DMS 273 (cell line): Measurements from ENCODE around the gene OR4F15.

Experiments
- DNase-seq: peaks from one replicate; lab custom pipeline; 2025; ENCODE audit not compliant: unreplicated experiment; lab: John Stamatoyannopoulos, UW

Gene OR4F15

GRCh38 chr15:101803676-101804075, 8.3 kb upstream of the OR4F15 start:
- DNase-seq: no peak

GRCh38 chr15:101804375-101804774, 7.6 kb upstream of the OR4F15 start:
- DNase-seq: no peak

- DNase-seq: no peak
Measured at GRCh38 chr15:101804941-101805340, 7.1 kb upstream of the OR4F15 start.

- DNase-seq: no peak
Measured at GRCh38 chr15:101805605-101806345, 6.2 kb upstream of the OR4F15 start.

GRCh38 chr15:101807345-101807945, 4.6 kb upstream of the OR4F15 start:
- no peak for DNase-seq

GRCh38 chr15:101808201-101808600, 3.8 kb upstream of the OR4F15 start:
- DNase-seq: peak; percentile 1

GRCh38 chr15:101810456-101810855, 1.5 kb upstream of the OR4F15 start:
- no peak for DNase-seq

- DNase-seq: no peak
Measured at GRCh38 chr15:101810876-101811275, 1.1 kb upstream of the OR4F15 start.

- no peak for DNase-seq
Measured at GRCh38 chr15:101813803-101814534, 2.0 kb downstream of the OR4F15 start.

GRCh38 chr15:101820781-101821180, 8.8 kb downstream of the OR4F15 start:
- DNase-seq: no peak

GRCh38 chr15:101827257-101827656, 15.3 kb downstream of the OR4F15 start:
- DNase-seq: no peak

GRCh38 chr15:101828774-101829173, 16.8 kb downstream of the OR4F15 start:
- DNase-seq: no peak

GRCh38 chr15:101841656-101842055, 29.7 kb downstream of the OR4F15 start:
- peak; percentile 44 for DNase-seq

GRCh38 chr15:101844916-101845315, 32.9 kb downstream of the OR4F15 start:
- DNase-seq: no peak

- no peak for DNase-seq
Measured at GRCh38 chr15:101852356-101852755, 40.4 kb downstream of the OR4F15 start.
